Esophagus muscularis mucosa (tissue), 3 donors: ENCODE results near the gene MED13L.

Experiments
- CTCF ChIP-seq, 3 experiments: fragments of 200-600 bp in 2 of 3; fragments of 450-650 bp in 1 of 3; sonication (generic) in 2 of 3; IDR thresholded peaks; one replicate each; pipeline ENCODE4 v1.5.1; 2017 to 2019; ENCODE audit warnings: antibody characterized with exemption in 3 of 3, mild to moderate bottlenecking in 2 of 3, moderate library complexity in 1 of 3
- POLR2A ChIP-seq: fragments of 450-650 bp; IDR thresholded peaks from one replicate; pipeline ENCODE4 v1.6.1; 2017; ENCODE audit warnings: antibody characterized with exemption, moderate library complexity, mild to moderate bottlenecking, low read depth

DNA sequence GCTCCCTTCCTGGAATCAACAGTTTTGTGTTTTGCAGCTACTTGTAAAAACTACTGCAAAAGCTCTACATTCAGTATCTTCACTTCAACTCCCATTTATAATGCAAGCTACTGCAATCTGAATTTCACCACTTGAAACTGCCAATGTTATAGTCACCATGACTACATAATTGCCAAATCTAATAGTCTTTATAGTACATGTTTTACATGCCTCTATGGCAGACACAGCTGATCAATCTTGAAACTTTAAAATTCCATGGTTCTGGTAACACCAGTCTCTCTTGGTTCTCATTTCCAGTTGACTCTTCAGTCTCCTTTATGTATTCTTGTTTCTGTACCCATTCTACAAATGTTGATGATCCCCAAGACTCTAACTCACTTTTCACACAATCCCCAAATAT is 185.9 kb downstream of the MED13L start:
- TF ChIP-seq CTCF (IDR thresholded peaks at IDR 0.05) (no peak), POLR2A (no peak)
